SU-DHL-6 (cell line): Measurements from ENCODE around the gene PACS2.

Experiments
- EZH2phosphoT487 ChIP-seq: fragments of 200-600 bp; sonication (generic), shearing (Covaris generic); conservative IDR thresholded peaks from 2 replicates; pipeline ENCODE4 v1.6.1; 2018; ENCODE audit warnings: mild to moderate bottlenecking, antibody characterized with exemption, low read length, moderate library complexity, mixed read lengths
- TF ChIP-seq, protein P1 (sequence below): fragments of 200-600 bp; sonication (generic); IDR thresholded peaks from one replicate; pipeline ENCODE4 v1.5.1; 2017; ENCODE audit warnings: antibody characterized with exemption, mild to moderate bottlenecking, low read length, moderate library complexity; ENCODE audit not compliant: insufficient read depth, poor library complexity, severe bottlenecking

DNA sequence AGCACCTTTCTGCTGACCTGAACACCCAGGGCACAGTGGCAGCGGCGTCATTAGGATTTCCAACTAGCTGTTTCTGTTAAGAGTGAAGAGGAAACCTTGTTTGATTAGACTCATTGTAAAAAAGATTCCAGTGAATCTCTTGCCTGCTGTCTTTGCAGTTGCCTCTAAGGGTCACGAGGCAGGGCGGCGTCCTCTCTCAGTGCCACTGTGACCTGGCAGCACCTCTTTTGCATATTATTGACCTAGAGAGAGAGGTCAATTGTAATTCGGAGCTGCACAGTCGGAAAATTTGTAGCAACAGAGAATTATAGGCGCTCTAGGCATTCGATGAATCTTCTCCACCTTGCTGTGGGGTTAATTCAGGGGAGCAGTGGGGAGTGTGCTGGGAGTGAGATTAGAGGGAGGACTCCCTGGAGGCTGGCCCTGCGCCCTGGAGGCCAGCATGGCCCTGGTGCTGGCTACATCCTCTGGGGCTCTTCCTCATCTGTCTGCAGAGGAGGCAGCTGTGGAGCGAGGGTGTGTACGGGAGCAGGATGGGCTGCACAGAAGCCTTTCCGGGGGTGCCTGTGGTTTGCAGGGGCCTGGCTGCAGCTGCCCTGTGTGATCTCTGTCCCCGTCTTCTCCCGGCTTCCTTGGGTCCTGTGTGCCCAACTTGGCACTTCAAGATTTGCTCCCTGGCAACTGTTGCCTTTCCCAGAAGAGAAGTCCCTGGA is 14.3 kb downstream of the PACS2 start:
- TF ChIP-seq, protein P1, sequence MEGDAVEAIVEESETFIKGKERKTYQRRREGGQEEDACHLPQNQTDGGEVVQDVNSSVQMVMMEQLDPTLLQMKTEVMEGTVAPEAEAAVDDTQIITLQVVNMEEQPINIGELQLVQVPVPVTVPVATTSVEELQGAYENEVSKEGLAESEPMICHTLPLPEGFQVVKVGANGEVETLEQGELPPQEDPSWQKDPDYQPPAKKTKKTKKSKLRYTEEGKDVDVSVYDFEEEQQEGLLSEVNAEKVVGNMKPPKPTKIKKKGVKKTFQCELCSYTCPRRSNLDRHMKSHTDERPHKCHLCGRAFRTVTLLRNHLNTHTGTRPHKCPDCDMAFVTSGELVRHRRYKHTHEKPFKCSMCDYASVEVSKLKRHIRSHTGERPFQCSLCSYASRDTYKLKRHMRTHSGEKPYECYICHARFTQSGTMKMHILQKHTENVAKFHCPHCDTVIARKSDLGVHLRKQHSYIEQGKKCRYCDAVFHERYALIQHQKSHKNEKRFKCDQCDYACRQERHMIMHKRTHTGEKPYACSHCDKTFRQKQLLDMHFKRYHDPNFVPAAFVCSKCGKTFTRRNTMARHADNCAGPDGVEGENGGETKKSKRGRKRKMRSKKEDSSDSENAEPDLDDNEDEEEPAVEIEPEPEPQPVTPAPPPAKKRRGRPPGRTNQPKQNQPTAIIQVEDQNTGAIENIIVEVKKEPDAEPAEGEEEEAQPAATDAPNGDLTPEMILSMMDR = no peak
- TF ChIP-seq EZH2phosphoT487 = no peak
